AG09309 (cell line): ENCODE results near the gene KLHL18.

ENCODE experiments used
- DNase-seq: peaks from one replicate; pipeline ENCODE4 v3.0.0-alpha.2; 2010; ENCODE audit warnings: low read depth
- H3K4me3 ChIP-seq: 2 replicates; pipeline ENCODE4 v1.5.1; 2011; ENCODE audit warnings: mild to moderate bottlenecking, low read depth, low read length, moderate library complexity; ENCODE audit not compliant: control insufficient read depth
- CTCF ChIP-seq: IDR thresholded peaks from 2 replicates; pipeline ENCODE4 v1.5.1; 2011; ENCODE audit warnings: mild to moderate bottlenecking, low read depth, low read length, inconsistent platforms; ENCODE audit not compliant: insufficient read depth, control insufficient read depth; ENCODE audit errors: missing control alignments

Gene KLHL18

GRCh38 chr3:47342812-47343211 is 60.1 kb downstream of the KLHL18 start:
- TF ChIP-seq CTCF = no peak
- H3K4me3 ChIP-seq = no peak overlapping the region
- DNase-seq = no peak

DNA sequence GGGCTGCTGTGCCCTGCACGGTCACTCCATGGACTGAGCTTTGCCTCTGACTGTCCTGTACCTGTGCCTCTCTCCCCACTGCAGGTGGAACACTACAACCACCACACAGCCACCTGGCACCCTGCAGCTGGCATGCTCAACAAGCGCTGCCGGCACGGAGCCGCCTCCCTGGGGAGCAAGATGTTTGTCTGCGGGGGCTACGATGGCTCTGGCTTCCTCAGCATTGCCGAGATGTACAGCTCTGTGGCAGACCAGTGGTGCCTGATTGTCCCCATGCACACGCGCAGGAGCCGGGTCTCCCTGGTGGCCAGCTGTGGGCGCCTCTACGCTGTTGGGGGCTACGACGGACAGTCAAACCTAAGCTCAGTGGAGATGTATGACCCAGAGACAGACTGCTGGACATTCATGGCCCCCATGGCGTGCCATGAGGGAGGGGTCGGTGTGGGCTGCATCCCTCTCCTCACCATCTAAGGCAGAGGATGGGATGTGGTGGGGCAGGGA is 60.8 kb downstream of the KLHL18 start:
- TF ChIP-seq CTCF = no peak
- no peak overlapping the region for H3K4me3 ChIP-seq
- no peak for DNase-seq

GRCh38 chr3:47344971-47345370 is 62.2 kb downstream of the KLHL18 start:
- no peak overlapping the region for H3K4me3 ChIP-seq
- no peak for TF ChIP-seq CTCF
- DNase-seq = no peak

DNA sequence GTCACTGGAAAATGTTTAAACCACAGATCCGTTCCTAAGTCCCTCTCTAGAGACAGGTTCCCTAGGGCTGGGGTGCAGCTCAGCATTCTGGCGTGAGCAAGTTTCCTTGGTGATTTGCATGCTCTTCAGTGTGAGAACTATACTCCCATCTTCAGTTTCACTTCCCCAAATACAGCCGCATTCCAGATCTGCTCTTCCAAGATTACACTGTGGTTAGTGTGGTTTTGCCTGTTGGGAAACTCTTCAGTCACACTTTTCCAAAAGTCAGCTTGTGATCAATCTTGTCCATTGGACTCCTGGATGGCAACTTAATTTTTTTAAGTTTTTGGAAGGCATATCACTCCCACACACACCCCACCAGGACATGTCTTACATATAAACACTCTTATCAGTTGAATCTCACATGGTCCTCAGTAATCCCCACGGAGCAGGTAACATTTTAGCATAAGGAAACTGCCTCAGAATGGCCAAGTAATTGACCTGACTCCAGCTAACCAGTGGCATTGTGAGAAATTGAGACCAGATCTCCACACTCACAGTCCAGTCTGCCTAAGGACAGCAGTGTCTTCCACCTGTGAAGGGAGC is 64.6 kb downstream of the KLHL18 start:
- TF ChIP-seq CTCF = no peak
- H3K4me3 ChIP-seq = no peak overlapping the region
- peak; percentile 55 for DNase-seq

GRCh38 chr3:47348411-47349154 is 65.8 kb downstream of the KLHL18 start:
- TF ChIP-seq CTCF = no peak
- DNase-seq = no peak
- H3K4me3 ChIP-seq = no peak overlapping the region

- no peak for TF ChIP-seq CTCF
- H3K4me3 ChIP-seq = no peak overlapping the region
- no peak for DNase-seq
Measured at GRCh38 chr3:47355010-47355409, 72.3 kb downstream of the KLHL18 start.
